H9 (cell line): ENCODE data around the gene CHRNA3. TPM values are rescaled to one million over a fixed set of nuclear protein-coding genes. Genes with fewer than 3 reads are reported as not detected.

Source experiments
- DNase-seq: peaks from one replicate; pipeline ENCODE4 v3.0.0-alpha.2; 2017
- H2AFZ ChIP-seq: one replicate; pipeline ENCODE4 v1.6.1; 2013; ENCODE audit warnings: mild to moderate bottlenecking, low read length, control low read depth, moderate library complexity
- H2AK5ac ChIP-seq: 2 replicates; pipeline ENCODE4 v1.6.1; 2013; ENCODE audit warnings: low read length, control low read depth, mixed read lengths; ENCODE audit not compliant: insufficient read length
- H2BK120ac ChIP-seq: one replicate; pipeline ENCODE4 v1.6.1; 2013; ENCODE audit warnings: low read depth, mild to moderate bottlenecking, low read length, control low read depth, inconsistent platforms; ENCODE audit not compliant: poor library complexity, severe bottlenecking
- H2BK12ac ChIP-seq: 2 replicates; pipeline ENCODE4 v1.6.1; 2013; ENCODE audit warnings: low read length, control low read depth, mixed read lengths, low read depth; ENCODE audit not compliant: insufficient read length
- H2BK15ac ChIP-seq: 2 replicates; pipeline ENCODE4 v1.6.1; 2013; ENCODE audit warnings: low read depth, low read length, control low read depth
- H2BK20ac ChIP-seq: one replicate; pipeline ENCODE4 v1.6.1; 2013; ENCODE audit warnings: low read depth, mild to moderate bottlenecking, low read length, control low read depth, inconsistent platforms; ENCODE audit not compliant: poor library complexity, severe bottlenecking
- H2BK5ac ChIP-seq: 2 replicates; pipeline ENCODE4 v1.6.1; 2013; ENCODE audit warnings: low read length, control low read depth, mixed read lengths; ENCODE audit not compliant: insufficient read length
- H3K14ac ChIP-seq: 2 replicates; pipeline ENCODE4 v1.6.1; 2013; ENCODE audit warnings: low read length, control low read depth; ENCODE audit not compliant: insufficient read depth
- H3K18ac ChIP-seq: 2 replicates; pipeline ENCODE4 v1.6.1; 2013; ENCODE audit warnings: low read depth, mild to moderate bottlenecking, mixed read lengths, low read length, control low read depth; ENCODE audit not compliant: insufficient read length
- H3K23ac ChIP-seq: 2 replicates; pipeline ENCODE4 v1.6.1; 2013; ENCODE audit warnings: low read length, control low read depth, mixed read lengths, low read depth; ENCODE audit not compliant: insufficient read length
- H3K23me2 ChIP-seq: 2 replicates; pipeline ENCODE4 v1.6.1; 2013; ENCODE audit warnings: low read depth, mild to moderate bottlenecking, mixed read lengths, low read length, control low read depth; ENCODE audit not compliant: insufficient read length, poor library complexity, severe bottlenecking
- H3K27ac ChIP-seq: 2 replicates; pipeline ENCODE4 v1.5.1; 2013; ENCODE audit warnings: low read length, control low read depth, mixed read lengths, low read depth; ENCODE audit not compliant: insufficient read length
- H3K27me3 ChIP-seq: 2 replicates; pipeline ENCODE4 v1.6.1; 2013; ENCODE audit warnings: low read length, control low read depth, inconsistent platforms; ENCODE audit not compliant: insufficient read depth
- H3K4ac ChIP-seq: 2 replicates; pipeline ENCODE4 v1.6.1; 2013; ENCODE audit warnings: low read depth, mild to moderate bottlenecking, control low read depth, inconsistent platforms, low read length, moderate library complexity
- H3K4me1 ChIP-seq: 2 replicates; pipeline ENCODE4 v1.6.1; 2013; ENCODE audit warnings: low read length, control low read depth, inconsistent platforms; ENCODE audit not compliant: insufficient read depth
- H3K4me2 ChIP-seq: 2 replicates; pipeline ENCODE4 v1.6.1; 2013; ENCODE audit warnings: low read length, control low read depth, mixed read lengths; ENCODE audit not compliant: insufficient read length, insufficient read depth
- H3K56ac ChIP-seq: 2 replicates; pipeline ENCODE4 v1.6.1; 2013; ENCODE audit warnings: low read depth, mild to moderate bottlenecking, mixed read lengths, low read length, control low read depth; ENCODE audit not compliant: insufficient read length
- H3K79me1 ChIP-seq: 2 replicates; pipeline ENCODE4 v1.6.1; 2013; ENCODE audit warnings: low read depth, mild to moderate bottlenecking, moderate library complexity, low read length, control low read depth, inconsistent platforms; ENCODE audit not compliant: insufficient read depth, poor library complexity, severe bottlenecking
- H3K79me2 ChIP-seq: 2 replicates; pipeline ENCODE4 v1.6.1; 2013; ENCODE audit warnings: low read length, control low read depth, inconsistent platforms; ENCODE audit not compliant: insufficient read depth
- H3K9ac ChIP-seq: 2 replicates; pipeline ENCODE4 v1.6.1; 2013; ENCODE audit warnings: low read length, control low read depth, mixed read lengths; ENCODE audit not compliant: insufficient read length; ENCODE audit errors: extremely low read depth
- H3K9me3 ChIP-seq: one replicate; pipeline ENCODE4 v1.6.1; 2013; ENCODE audit warnings: low read depth, low read length, inconsistent platforms; ENCODE audit not compliant: control insufficient read depth
- H3T11ph ChIP-seq: one replicate; pipeline ENCODE4 v1.6.1; 2013; ENCODE audit warnings: mild to moderate bottlenecking, low read length, control low read depth, inconsistent platforms
- H4K20me1 ChIP-seq: one replicate; pipeline ENCODE4 v1.6.1; 2013; ENCODE audit not compliant: control insufficient read depth, insufficient read length, insufficient read depth
- H4K5ac ChIP-seq: 2 replicates; pipeline ENCODE4 v1.6.1; 2013; ENCODE audit warnings: low read depth, mild to moderate bottlenecking, mixed read lengths, low read length, control low read depth; ENCODE audit not compliant: insufficient read length
- H4K8ac ChIP-seq: replicated peaks from 2 replicates; pipeline ENCODE4 v1.6.1; 2013; ENCODE audit warnings: low read length, control low read depth, mixed read lengths, low read depth; ENCODE audit not compliant: insufficient read length
- H4K91ac ChIP-seq: 2 replicates; pipeline ENCODE4 v1.6.1; 2013; ENCODE audit warnings: low read depth, mild to moderate bottlenecking, moderate library complexity, mixed read lengths, low read length, control low read depth; ENCODE audit not compliant: insufficient read length
- H3K27ac Mint-ChIP-seq, 3 experiments: 2 replicates in 2 of 3; 3 replicates in 1 of 3; pipeline ENCODE4 v1.8.0; 2020 to 2021; ENCODE audit warnings: mixed read lengths in 3 of 3, mild to moderate bottlenecking in 1 of 3, moderate library complexity in 1 of 3
- H3K27me3 Mint-ChIP-seq: 2 replicates; pipeline ENCODE4 v1.8.0; 2021; ENCODE audit warnings: low read depth, mild to moderate bottlenecking, moderate library complexity, mixed read lengths
- H3K36me3 Mint-ChIP-seq, 3 experiments: 2 replicates in 2 of 3; 3 replicates in 1 of 3; pipeline ENCODE4 v1.8.0; 2020 to 2021; ENCODE audit warnings: low read depth in 3 of 3, mixed read lengths in 3 of 3; ENCODE audit not compliant: insufficient read depth in 1 of 3
- H3K4me1 Mint-ChIP-seq, 2 experiments: 2 replicates each; pipeline ENCODE4 v1.8.0; 2020; ENCODE audit warnings: mixed read lengths in 2 of 2
- H3K4me3 Mint-ChIP-seq, 2 experiments: 2 replicates in 1 of 2; 3 replicates in 1 of 2; pipeline ENCODE4 v1.8.0; 2020 to 2021; ENCODE audit warnings: mild to moderate bottlenecking in 2 of 2, mixed read lengths in 2 of 2, moderate library complexity in 1 of 2
- H3K9me3 Mint-ChIP-seq, 2 experiments: 2 replicates in 1 of 2; 3 replicates in 1 of 2; pipeline ENCODE4 v1.8.0; 2020; ENCODE audit warnings: mild to moderate bottlenecking in 2 of 2, mixed read lengths in 2 of 2, moderate library complexity in 1 of 2
- WGBS: extraction: QIAGEN DNeasy Blood & Tissue Kit; methylation state at CpG from one replicate; pipeline ENCODE4 v1.1.7; 2013; ENCODE audit warnings: missing lambda C conversion rate, low lambda C conversion rate, mixed read lengths; ENCODE audit not compliant: insufficient read length; ENCODE audit errors: extremely low coverage; 5-methylcytosine and 5-hydroxymethylcytosine counted together
- long read RNA-seq: library from polyadenylated mRNA; unstranded; transcript quantifications from one replicate; pipeline ENCODE4 v2.0.0, GENCODE V29; 2020
- total RNA-seq: library from RNA; stranded (reverse); gene quantifications from 2 replicates; pipeline ENCODE4 v1.2.1, GENCODE V29; 2021
- TF ChIP-seq, protein P1 (sequence below): fragments of 200-600 bp; sonication (generic); conservative IDR thresholded peaks from 3 replicates; pipeline ENCODE4 v1.8.0; 2021; ENCODE audit warnings: antibody characterized with exemption, mild to moderate bottlenecking

Gene CHRNA3
- total RNA-seq = 0.81 and 1.1 TPM in 2 replicates
- long read RNA-seq, transcript CHRNA3-201 (6 exons, 3,202 nt) = major isoform, 8 of 12 reads
- long read RNA-seq, partial matches to known transcripts = 3 of 12 reads
- long read RNA-seq, other reads (novel, unspliced or antisense) = 1 of 12 reads

DNA sequence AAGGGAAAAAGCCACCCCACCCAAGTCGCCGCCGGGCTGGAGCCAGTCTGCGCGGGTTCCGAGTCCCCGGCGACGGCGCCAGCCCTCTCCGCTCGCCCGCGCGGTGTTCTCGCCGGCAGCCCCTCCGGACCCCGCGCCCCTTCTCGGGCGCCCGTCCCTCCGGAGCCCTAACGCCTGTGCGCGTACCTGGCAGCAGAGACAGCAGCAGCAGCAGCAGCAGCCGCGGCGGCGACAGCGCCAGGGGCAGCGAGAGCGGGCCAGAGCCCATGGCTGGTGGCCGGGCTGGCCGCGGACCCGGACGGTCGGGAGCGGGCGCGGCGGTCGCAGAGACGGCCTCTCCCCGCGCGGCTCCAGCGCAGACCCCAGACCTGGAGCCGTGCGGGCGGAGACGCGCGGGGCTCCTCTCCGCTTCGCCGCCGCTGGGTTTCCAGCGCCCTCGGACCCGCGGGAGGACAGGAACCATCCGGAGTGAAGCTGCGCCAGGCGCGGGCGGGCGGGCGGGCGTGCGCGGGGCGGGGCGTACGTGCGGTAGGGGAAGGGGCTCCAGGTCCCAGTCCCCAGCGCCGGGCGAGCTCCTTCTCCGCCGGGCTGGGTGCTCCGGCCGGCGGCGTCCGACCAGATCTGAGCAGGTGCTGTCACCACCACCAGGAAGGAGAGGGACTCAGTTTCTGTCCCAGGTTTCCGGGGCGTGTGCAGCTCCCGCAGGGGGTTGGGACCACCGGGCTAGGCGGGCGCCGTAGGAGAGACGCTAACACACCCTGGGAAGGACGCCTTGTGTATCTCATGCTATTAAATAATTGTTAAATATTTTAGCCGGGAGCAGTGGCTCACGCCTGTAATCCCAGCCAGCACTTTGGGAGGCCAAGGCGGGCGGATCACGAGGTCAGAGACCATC lies at the start of gene CHRNA3:
TSS of gene CHRNA3 (minus strand) at position 470 of the 895 bp plus-strand sequence. CDS start at position 268, 202 bp downstream.
- H3K23ac ChIP-seq = no peak within 1 kb of the TSS
- Mint-ChIP-seq H3K4me3 (peak within 1 kb of the TSS; percentile 62 to 85), H3K4me1 (peaks cover 13 to 21% of the 10 kb centered on the region in 2 experiments), H3K9me3 (peaks cover 2 to 4% of the 10 kb centered on the region in 2 experiments; a peak in 2 of 5 replicates), H3K27ac (no peak within 1 kb of the TSS; a peak in 1 of 7 replicates), H3K36me3 (no peaks in the 10 kb centered on the region), H3K27me3 (peaks cover 56% of the 10 kb centered on the region)
- no peak within 1 kb of the TSS for H2BK20ac ChIP-seq
- no CpG with 5 or more reads among the region's 102 CpGs for WGBS
- no peak within 1 kb of the TSS for H2AFZ ChIP-seq
- no peak within 1 kb of the TSS for H3K4ac ChIP-seq
- no peaks in the 10 kb centered on the region for H4K20me1 ChIP-seq
- H2BK120ac ChIP-seq = no peak within 1 kb of the TSS
- no peak within 1 kb of the TSS for H3K9ac ChIP-seq
- H2BK15ac ChIP-seq = no peak within 1 kb of the TSS
- no peak within 1 kb of the TSS for H2BK5ac ChIP-seq
- no peak within 1 kb of the TSS for H3T11ph ChIP-seq
- TF ChIP-seq, protein P1, sequence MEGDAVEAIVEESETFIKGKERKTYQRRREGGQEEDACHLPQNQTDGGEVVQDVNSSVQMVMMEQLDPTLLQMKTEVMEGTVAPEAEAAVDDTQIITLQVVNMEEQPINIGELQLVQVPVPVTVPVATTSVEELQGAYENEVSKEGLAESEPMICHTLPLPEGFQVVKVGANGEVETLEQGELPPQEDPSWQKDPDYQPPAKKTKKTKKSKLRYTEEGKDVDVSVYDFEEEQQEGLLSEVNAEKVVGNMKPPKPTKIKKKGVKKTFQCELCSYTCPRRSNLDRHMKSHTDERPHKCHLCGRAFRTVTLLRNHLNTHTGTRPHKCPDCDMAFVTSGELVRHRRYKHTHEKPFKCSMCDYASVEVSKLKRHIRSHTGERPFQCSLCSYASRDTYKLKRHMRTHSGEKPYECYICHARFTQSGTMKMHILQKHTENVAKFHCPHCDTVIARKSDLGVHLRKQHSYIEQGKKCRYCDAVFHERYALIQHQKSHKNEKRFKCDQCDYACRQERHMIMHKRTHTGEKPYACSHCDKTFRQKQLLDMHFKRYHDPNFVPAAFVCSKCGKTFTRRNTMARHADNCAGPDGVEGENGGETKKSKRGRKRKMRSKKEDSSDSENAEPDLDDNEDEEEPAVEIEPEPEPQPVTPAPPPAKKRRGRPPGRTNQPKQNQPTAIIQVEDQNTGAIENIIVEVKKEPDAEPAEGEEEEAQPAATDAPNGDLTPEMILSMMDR = no peak
- peak; percentile 63 for DNase-seq
- H3K27ac ChIP-seq = no peak within 1 kb of the TSS
- H2BK12ac ChIP-seq = no peak within 1 kb of the TSS
- no peak within 1 kb of the TSS for H3K18ac ChIP-seq
- H3K14ac ChIP-seq = no peak within 1 kb of the TSS
- H3K9me3 ChIP-seq = no peaks in the 10 kb centered on the region
- H3K56ac ChIP-seq = no peak within 1 kb of the TSS
- H4K91ac ChIP-seq = no peak within 1 kb of the TSS
- peak within 1 kb of the TSS; percentile 20 for H3K4me2 ChIP-seq
- no peaks in the 10 kb centered on the region for H3K79me1 ChIP-seq
- H3K79me2 ChIP-seq = no peaks in the 10 kb centered on the region
- no peak within 1 kb of the TSS for H4K8ac ChIP-seq
- H2AK5ac ChIP-seq = no peak within 1 kb of the TSS
- H4K5ac ChIP-seq = no peak within 1 kb of the TSS
- H3K23me2 ChIP-seq = peaks cover 10% of the 10 kb centered on the region
- H3K27me3 ChIP-seq = peaks cover 8% of the 10 kb centered on the region; the same call in 1 of the 2 replicates
- H3K4me1 ChIP-seq = no peaks in the 10 kb centered on the region
